ENCODE measurements around the gene ALAD. TPM values are rescaled to one million over a fixed set of nuclear protein-coding genes. Genes with fewer than 3 reads are reported as not detected.

The ALAD gene
- total and polyA plus RNA-seq, 9 of the 15 experiments (the other 6 are each of a cell fraction or from before 2014, with no cell fraction given): 1.3 to 12.7 (median 6.8) TPM

DNA sequence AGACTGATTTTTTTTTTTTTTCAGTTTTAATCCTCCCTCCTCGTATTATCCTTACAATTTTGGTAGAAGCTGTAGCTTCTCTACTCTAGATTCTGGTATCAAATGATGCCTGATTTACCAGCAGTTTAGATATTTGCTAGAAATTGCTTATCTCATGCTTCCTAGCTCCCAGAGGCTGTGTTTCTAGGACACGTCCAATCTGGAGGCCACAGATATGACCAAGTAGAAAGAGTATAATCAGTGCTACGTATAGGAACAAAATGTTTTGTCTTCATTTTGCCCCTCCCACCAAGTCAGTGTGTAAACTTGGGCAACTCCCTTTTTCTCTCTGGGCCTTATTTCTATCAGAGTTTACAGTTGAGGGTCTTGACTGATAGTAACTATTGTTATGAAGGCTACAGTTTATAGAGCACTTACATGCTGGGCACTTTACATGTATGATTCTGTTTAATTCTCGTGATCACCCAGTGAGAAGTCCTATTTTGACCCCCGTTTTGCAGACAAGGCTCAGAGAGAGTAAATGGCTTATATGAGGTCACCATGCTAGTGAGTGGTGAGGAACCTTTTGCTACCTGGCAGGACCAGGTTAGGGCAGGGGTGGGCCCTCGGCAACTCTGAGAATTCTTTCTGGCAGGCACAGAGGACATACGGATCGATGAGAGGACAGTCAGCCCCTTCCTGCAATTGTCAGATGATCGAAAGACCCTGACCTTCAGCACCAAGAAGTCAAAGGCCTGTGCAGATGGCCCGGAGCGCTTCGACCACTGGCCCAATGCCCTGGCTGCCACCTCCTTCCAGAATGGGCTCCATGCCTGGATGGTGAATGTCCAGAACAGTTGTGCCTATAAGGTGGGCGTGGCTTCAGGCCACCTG, 31.9 kb downstream of the ALAD start (continued):
- TF ChIP-seq, protein P1, sequence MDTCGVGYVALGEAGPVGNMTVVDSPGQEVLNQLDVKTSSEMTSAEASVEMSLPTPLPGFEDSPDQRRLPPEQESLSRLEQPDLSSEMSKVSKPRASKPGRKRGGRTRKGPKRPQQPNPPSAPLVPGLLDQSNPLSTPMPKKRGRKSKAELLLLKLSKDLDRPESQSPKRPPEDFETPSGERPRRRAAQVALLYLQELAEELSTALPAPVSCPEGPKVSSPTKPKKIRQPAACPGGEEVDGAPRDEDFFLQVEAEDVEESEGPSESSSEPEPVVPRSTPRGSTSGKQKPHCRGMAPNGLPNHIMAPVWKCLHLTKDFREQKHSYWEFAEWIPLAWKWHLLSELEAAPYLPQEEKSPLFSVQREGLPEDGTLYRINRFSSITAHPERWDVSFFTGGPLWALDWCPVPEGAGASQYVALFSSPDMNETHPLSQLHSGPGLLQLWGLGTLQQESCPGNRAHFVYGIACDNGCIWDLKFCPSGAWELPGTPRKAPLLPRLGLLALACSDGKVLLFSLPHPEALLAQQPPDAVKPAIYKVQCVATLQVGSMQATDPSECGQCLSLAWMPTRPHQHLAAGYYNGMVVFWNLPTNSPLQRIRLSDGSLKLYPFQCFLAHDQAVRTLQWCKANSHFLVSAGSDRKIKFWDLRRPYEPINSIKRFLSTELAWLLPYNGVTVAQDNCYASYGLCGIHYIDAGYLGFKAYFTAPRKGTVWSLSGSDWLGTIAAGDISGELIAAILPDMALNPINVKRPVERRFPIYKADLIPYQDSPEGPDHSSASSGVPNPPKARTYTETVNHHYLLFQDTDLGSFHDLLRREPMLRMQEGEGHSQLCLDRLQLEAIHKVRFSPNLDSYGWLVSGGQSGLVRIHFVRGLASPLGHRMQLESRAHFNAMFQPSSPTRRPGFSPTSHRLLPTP (IDR thresholded peaks at IDR 0.05; ENCODE audit: borderline replicate concordance, extremely low read depth, insufficient read length): no peak
- TF ChIP-seq ZC3H11A (IDR thresholded peaks at IDR 0.05; ENCODE audit: low read depth, low read length) (no peak), ZNF76 (CRISPR knock-in tag; IDR thresholded peaks at IDR 0.05; ENCODE audit: borderline replicate concordance) (no peak), KAT7 (CRISPR knock-in tag; IDR thresholded peaks at IDR 0.05; ENCODE audit: borderline replicate concordance) (no peak), TAL1 (IDR thresholded peaks at IDR 0.05) (peak; percentile 98), ILK (tag; IDR thresholded peaks at IDR 0.05; ENCODE audit: borderline replicate concordance, low read depth) (no peak), LARP7 (IDR thresholded peaks at IDR 0.05) (no peak), ZSCAN32 (CRISPR knock-in tag; IDR thresholded peaks at IDR 0.05) (no peak), CHD4 (IDR thresholded peaks at IDR 0.05; ENCODE audit: insufficient read depth, insufficient replicate concordance, low read depth, low read length, poor library complexity, severe bottlenecking) (no peak), SMAD3 (CRISPR knock-in tag; conservative IDR thresholded peaks at IDR 0.05) (no peak)
- TF ChIP-seq, protein P2, sequence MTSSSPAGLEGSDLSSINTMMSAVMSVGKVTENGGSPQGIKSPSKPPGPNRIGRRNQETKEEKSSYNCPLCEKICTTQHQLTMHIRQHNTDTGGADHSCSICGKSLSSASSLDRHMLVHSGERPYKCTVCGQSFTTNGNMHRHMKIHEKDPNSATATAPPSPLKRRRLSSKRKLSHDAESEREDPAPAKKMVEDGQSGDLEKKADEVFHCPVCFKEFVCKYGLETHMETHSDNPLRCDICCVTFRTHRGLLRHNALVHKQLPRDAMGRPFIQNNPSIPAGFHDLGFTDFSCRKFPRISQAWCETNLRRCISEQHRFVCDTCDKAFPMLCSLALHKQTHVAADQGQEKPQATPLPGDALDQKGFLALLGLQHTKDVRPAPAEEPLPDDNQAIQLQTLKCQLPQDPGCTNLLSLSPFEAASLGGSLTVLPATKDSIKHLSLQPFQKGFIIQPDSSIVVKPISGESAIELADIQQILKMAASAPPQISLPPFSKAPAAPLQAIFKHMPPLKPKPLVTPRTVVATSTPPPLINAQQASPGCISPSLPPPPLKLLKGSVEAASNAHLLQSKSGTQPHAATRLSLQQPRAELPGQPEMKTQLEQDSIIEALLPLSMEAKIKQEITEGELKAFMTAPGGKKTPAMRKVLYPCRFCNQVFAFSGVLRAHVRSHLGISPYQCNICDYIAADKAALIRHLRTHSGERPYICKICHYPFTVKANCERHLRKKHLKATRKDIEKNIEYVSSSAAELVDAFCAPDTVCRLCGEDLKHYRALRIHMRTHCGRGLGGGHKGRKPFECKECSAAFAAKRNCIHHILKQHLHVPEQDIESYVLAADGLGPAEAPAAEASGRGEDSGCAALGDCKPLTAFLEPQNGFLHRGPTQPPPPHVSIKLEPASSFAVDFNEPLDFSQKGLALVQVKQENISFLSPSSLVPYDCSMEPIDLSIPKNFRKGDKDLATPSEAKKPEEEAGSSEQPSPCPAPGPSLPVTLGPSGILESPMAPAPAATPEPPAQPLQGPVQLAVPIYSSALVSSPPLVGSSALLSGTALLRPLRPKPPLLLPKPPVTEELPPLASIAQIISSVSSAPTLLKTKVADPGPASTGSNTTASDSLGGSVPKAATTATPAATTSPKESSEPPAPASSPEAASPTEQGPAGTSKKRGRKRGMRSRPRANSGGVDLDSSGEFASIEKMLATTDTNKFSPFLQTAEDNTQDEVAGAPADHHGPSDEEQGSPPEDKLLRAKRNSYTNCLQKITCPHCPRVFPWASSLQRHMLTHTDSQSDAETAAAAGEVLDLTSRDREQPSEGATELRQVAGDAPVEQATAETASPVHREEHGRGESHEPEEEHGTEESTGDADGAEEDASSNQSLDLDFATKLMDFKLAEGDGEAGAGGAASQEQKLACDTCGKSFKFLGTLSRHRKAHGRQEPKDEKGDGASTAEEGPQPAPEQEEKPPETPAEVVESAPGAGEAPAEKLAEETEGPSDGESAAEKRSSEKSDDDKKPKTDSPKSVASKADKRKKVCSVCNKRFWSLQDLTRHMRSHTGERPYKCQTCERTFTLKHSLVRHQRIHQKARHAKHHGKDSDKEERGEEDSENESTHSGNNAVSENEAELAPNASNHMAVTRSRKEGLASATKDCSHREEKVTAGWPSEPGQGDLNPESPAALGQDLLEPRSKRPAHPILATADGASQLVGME (CRISPR knock-in tag; IDR thresholded peaks at IDR 0.05): no peak
- TF ChIP-seq, protein P3, sequence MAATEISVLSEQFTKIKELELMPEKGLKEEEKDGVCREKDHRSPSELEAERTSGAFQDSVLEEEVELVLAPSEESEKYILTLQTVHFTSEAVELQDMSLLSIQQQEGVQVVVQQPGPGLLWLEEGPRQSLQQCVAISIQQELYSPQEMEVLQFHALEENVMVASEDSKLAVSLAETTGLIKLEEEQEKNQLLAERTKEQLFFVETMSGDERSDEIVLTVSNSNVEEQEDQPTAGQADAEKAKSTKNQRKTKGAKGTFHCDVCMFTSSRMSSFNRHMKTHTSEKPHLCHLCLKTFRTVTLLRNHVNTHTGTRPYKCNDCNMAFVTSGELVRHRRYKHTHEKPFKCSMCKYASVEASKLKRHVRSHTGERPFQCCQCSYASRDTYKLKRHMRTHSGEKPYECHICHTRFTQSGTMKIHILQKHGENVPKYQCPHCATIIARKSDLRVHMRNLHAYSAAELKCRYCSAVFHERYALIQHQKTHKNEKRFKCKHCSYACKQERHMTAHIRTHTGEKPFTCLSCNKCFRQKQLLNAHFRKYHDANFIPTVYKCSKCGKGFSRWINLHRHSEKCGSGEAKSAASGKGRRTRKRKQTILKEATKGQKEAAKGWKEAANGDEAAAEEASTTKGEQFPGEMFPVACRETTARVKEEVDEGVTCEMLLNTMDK (IDR thresholded peaks at IDR 0.05; ENCODE audit: borderline replicate concordance, insufficient read depth, low read depth, low read length, poor library complexity, severe bottlenecking): no peak
- TF ChIP-seq, protein P4, sequence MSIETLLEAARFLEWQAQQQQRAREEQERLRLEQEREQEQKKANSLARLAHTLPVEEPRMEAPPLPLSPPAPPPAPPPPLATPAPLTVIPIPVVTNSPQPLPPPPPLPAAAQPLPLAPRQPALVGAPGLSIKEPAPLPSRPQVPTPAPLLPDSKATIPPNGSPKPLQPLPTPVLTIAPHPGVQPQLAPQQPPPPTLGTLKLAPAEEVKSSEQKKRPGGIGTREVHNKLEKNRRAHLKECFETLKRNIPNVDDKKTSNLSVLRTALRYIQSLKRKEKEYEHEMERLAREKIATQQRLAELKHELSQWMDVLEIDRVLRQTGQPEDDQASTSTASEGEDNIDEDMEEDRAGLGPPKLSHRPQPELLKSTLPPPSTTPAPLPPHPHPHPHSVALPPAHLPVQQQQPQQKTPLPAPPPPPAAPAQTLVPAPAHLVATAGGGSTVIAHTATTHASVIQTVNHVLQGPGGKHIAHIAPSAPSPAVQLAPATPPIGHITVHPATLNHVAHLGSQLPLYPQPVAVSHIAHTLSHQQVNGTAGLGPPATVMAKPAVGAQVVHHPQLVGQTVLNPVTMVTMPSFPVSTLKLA (conservative IDR thresholded peaks at IDR 0.05): peak in 1 of 2 experiments; percentile 49; a peak in 1 of 4 replicates
